Neural progenitor cell (in vitro differentiated cells): ENCODE results near the gene STK32B. TPM values are rescaled to one million over a fixed set of nuclear protein-coding genes. Genes with fewer than 3 reads are reported as not detected.
"Not testable (repeated sequence)": the region's sequence is repeated elsewhere in the genome, so short reads cannot be mapped to it uniquely, and the experiment has no call there.

Experiments
- DNase-seq: peaks from one replicate; pipeline ENCODE4 v3.0.0-alpha.2; 2016; ENCODE audit warnings: low spot score
- H2AFZ ChIP-seq: fragments of 200-600 bp; sonication (generic); replicated peaks from 2 replicates; pipeline ENCODE4 v1.6.1; 2016; ENCODE audit warnings: antibody characterized with exemption
- H3F3A ChIP-seq: fragments of 200-600 bp; sonication (generic); 2 replicates; pipeline ENCODE4 v1.6.1; 2016; ENCODE audit warnings: antibody characterized with exemption, low read depth
- H3K27ac ChIP-seq: fragments of 200-600 bp; sonication (generic); 2 replicates; pipeline ENCODE4 v1.5.1; 2016; ENCODE audit warnings: mild to moderate bottlenecking
- H3K27me3 ChIP-seq: fragments of 200-600 bp; sonication (generic); 2 replicates; pipeline ENCODE4 v1.6.1; 2016; ENCODE audit warnings: mild to moderate bottlenecking, moderate library complexity
- H3K36me3 ChIP-seq: fragments of 200-600 bp; sonication (generic); 2 replicates; pipeline ENCODE4 v1.5.1; 2016
- H3K4me1 ChIP-seq: fragments of 200-600 bp; sonication (generic); 2 replicates; pipeline ENCODE4 v1.6.1; 2016; ENCODE audit warnings: mixed run types
- H3K4me2 ChIP-seq: fragments of 200-600 bp; sonication (generic); 2 replicates; pipeline ENCODE4 v1.6.1; 2016
- H3K4me3 ChIP-seq: fragments of 200-600 bp; sonication (generic); 2 replicates; pipeline ENCODE4 v1.5.1; 2016
- H3K79me2 ChIP-seq: fragments of 200-600 bp; sonication (generic); 2 replicates; pipeline ENCODE4 v1.6.1; 2016; ENCODE audit warnings: low read depth
- H3K9ac ChIP-seq: fragments of 200-600 bp; sonication (generic); 2 replicates; pipeline ENCODE4 v1.6.1; 2016
- H3K9me3 ChIP-seq: fragments of 200-600 bp; sonication (generic); 2 replicates; pipeline ENCODE4 v1.5.1; 2016; ENCODE audit warnings: low read depth
- H4K20me1 ChIP-seq: fragments of 200-600 bp; sonication (generic); 2 replicates; pipeline ENCODE4 v1.6.1; 2016; ENCODE audit warnings: low read depth
- H3K27ac Mint-ChIP-seq: 3 replicates; pipeline ENCODE4 v1.8.0; 2021; ENCODE audit warnings: mixed read lengths
- H3K27me3 Mint-ChIP-seq: 2 replicates; pipeline ENCODE4 v1.8.0; 2022; ENCODE audit warnings: low read depth, mild to moderate bottlenecking, inconsistent platforms, moderate library complexity, mixed read lengths; ENCODE audit not compliant: insufficient read depth
- H3K36me3 Mint-ChIP-seq: 3 replicates; pipeline ENCODE4 v1.8.0; 2021; ENCODE audit warnings: mixed read lengths
- H3K4me1 Mint-ChIP-seq: 3 replicates; pipeline ENCODE4 v1.8.0; 2021; ENCODE audit warnings: mixed read lengths
- H3K4me3 Mint-ChIP-seq: 3 replicates; pipeline ENCODE4 v1.8.0; 2021; ENCODE audit warnings: mild to moderate bottlenecking, moderate library complexity, mixed read lengths
- H3K9me3 Mint-ChIP-seq: 3 replicates; pipeline ENCODE4 v1.8.0; 2020; ENCODE audit warnings: mixed read lengths
- EZH2 ChIP-seq: fragments of 200-600 bp; sonication (generic); IDR thresholded peaks from 2 replicates; pipeline ENCODE4 v1.6.1; 2017; ENCODE audit warnings: antibody characterized with exemption, mild to moderate bottlenecking, moderate library complexity
- EZH2phosphoT487 ChIP-seq: fragments of 200-600 bp; sonication (generic); IDR thresholded peaks from 2 replicates; pipeline ENCODE4 v1.6.1; 2017; ENCODE audit warnings: antibody characterized with exemption
- total RNA-seq: library from RNA; depleted of rRNA; stranded (reverse); fragments of >200 nt; gene quantifications from 2 replicates; pipeline ENCODE4 v1.2.3, GENCODE V29; 2015; ENCODE audit warnings: low replicate concordance
- TF ChIP-seq, protein P1 (sequence below): fragments of 200-600 bp; sonication (generic); IDR thresholded peaks from 2 replicates; pipeline ENCODE4 v1.5.1; 2017; ENCODE audit warnings: antibody characterized with exemption, mild to moderate bottlenecking

Gene STK32B
- total RNA-seq, 1 donor from 2014 or later: 2.5 TPM

DNA sequence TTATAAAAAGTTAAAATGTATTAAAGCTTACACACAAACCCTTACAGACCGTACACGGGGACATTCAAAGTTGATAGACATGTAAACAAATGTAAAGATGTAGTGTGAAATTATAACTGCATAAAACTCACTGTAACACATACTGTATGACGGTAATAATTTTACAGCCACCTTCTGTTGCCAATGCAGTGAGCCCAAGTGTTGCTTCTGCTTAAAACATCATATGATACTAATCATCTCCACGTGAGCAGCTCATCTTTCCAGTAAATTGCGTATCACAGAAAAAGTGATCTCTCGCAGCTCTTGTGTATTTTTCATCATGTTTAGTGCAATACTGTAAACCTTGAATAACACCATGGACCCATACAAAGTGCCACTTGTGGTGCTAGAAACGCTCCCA lies 233.2 kb downstream of the STK32B start:
- Mint-ChIP-seq H3K27me3 (no peaks in the 10 kb centered on the region), H3K9me3 (no peaks in the 10 kb centered on the region), H3K27ac (no peak overlapping the region), H3K36me3 (no peaks in the 10 kb centered on the region), H3K4me3 (no peak overlapping the region), H3K4me1 (peaks cover 3% of the 10 kb centered on the region)
- Histone ChIP-seq H3K4me3 (no peak overlapping the region), H3K27me3 (no peaks in the 10 kb centered on the region), H3K27ac (no peak overlapping the region), H3K9me3 (no peaks in the 10 kb centered on the region), H3K36me3 (no peaks in the 10 kb centered on the region), H2AFZ (no peak overlapping the region), H3K9ac (no peak overlapping the region), H3K4me1 (no peaks in the 10 kb centered on the region), H3K4me2 (no peak overlapping the region), H3F3A (no peaks in the 10 kb centered on the region), H4K20me1 (no peaks in the 10 kb centered on the region), H3K79me2 (no peaks in the 10 kb centered on the region)
- no peak for DNase-seq
- TF ChIP-seq EZH2phosphoT487: no peak
- TF ChIP-seq, protein P1, sequence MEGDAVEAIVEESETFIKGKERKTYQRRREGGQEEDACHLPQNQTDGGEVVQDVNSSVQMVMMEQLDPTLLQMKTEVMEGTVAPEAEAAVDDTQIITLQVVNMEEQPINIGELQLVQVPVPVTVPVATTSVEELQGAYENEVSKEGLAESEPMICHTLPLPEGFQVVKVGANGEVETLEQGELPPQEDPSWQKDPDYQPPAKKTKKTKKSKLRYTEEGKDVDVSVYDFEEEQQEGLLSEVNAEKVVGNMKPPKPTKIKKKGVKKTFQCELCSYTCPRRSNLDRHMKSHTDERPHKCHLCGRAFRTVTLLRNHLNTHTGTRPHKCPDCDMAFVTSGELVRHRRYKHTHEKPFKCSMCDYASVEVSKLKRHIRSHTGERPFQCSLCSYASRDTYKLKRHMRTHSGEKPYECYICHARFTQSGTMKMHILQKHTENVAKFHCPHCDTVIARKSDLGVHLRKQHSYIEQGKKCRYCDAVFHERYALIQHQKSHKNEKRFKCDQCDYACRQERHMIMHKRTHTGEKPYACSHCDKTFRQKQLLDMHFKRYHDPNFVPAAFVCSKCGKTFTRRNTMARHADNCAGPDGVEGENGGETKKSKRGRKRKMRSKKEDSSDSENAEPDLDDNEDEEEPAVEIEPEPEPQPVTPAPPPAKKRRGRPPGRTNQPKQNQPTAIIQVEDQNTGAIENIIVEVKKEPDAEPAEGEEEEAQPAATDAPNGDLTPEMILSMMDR: no peak
- no peak for TF ChIP-seq EZH2

DNA sequence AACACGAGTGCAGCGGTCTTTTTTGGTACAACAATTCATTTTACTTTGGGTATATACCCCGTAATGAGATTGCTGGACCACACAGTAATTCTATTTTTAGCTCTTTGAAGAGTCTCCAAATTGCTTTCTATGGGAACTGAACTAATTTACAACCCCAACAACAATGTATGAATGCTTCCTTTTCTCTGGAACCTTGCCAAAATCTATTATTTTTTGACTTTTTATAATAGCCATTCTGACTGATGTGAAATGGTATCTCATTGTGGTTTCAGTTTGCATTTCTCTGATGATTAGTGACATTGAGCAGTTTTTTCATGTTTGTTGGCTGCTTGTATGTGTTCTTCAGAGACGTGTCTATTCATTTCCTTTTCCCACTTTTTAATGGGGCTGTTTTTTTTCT lies 240.8 kb downstream of the STK32B start:
- H3F3A ChIP-seq: no peaks in the 10 kb centered on the region
- DNase-seq: no peak
- H3K9me3 Mint-ChIP-seq: peaks cover 3% of the 10 kb centered on the region
- no peaks in the 10 kb centered on the region for H3K27me3 ChIP-seq
- H3K9ac ChIP-seq: no peak overlapping the region
- H4K20me1 ChIP-seq: no peaks in the 10 kb centered on the region
- no peaks in the 10 kb centered on the region for H3K36me3 ChIP-seq
- H3K4me1 ChIP-seq: no peaks in the 10 kb centered on the region
- H3K4me3 Mint-ChIP-seq: no peak overlapping the region
- no peaks in the 10 kb centered on the region for H3K9me3 ChIP-seq
- no peaks in the 10 kb centered on the region for H3K36me3 Mint-ChIP-seq
- TF ChIP-seq EZH2phosphoT487 (no peak), EZH2 (no peak)
- TF ChIP-seq, protein P1: no peak
- no peak overlapping the region for H3K27ac ChIP-seq
- no peaks in the 10 kb centered on the region for H3K4me1 Mint-ChIP-seq
- H3K27ac Mint-ChIP-seq: no peak overlapping the region
- no peaks in the 10 kb centered on the region for H3K79me2 ChIP-seq
- no peaks in the 10 kb centered on the region for H3K27me3 Mint-ChIP-seq
- no peak overlapping the region for H2AFZ ChIP-seq
- H3K4me2 ChIP-seq: no peak overlapping the region
- H3K4me3 ChIP-seq: no peak overlapping the region

DNA sequence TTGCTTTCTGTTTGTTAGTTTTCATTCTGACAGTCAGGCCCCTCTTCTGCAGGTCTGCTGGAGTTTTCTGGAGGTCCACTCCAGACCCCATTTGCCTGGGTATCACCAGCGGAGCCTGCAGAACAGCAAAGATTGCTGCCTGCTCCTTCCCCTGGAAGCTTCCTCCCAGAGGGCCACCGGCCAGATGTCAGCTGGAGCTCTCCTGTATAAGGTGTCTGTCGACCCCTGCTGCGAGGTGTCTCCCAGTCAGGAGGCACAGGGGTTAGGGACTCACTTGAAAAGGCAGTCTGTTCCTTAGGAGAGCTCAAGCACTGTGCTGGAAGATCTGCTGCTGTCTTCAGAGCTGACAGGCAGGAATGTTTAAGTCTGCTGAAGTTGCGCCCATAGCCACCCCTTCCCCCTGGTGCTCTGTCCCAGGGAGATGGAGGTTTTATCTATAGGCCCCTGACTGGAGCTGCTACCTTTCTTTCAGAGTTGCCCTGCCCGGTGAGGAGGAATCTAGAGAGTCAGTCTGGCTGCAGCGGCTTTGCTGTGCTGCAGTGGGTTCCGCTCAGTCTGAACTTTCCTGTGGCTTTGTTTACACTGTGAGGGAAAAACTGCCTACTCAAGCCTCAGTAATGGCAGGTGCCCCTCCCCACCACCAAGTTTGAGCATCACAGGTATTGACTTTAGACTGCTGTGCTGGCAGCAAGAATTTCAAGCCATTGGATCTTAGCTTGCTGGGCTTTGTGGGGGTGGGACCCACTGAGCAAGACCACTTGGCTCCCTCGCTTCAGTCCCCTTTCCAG lies 246.9 kb downstream of the STK32B start:
- H3K79me2 ChIP-seq, H3K36me3 ChIP-seq, H3F3A ChIP-seq, H3K4me1 ChIP-seq, H3K27ac ChIP-seq, H3K9me3 ChIP-seq, H4K20me1 ChIP-seq, H2AFZ ChIP-seq, H3K4me1 Mint-ChIP-seq, H3K27me3 Mint-ChIP-seq, H3K27ac Mint-ChIP-seq, H3K9me3 Mint-ChIP-seq, H3K4me3 ChIP-seq, H3K36me3 Mint-ChIP-seq, H3K4me3 Mint-ChIP-seq, DNase-seq, H3K9ac ChIP-seq, H3K4me2 ChIP-seq, H3K27me3 ChIP-seq: not testable (repeated sequence)

DNA sequence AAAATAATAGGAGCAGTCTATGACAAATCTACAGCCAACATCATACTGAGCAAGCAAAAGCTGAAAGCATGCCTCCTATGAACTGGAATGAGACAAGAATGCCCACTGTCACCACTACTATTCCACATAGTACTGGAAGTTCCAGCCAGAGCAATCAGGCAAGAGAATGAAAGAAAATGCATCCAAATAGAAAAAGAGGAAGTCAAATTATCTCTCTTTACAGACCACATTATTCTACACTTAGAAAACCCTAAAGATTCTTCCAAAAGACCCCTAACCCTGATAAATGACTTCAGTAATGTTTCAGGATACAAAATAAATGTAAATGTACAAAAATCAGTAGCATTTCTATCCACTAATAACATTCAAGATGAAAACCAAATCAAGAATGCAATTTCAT lies 249.0 kb downstream of the STK32B start:
- no peaks in the 10 kb centered on the region for H3K9me3 Mint-ChIP-seq
- H3K36me3 Mint-ChIP-seq: no peaks in the 10 kb centered on the region
- Histone ChIP-seq H3F3A (no peaks in the 10 kb centered on the region), H2AFZ (no peak overlapping the region), H3K27me3 (no peaks in the 10 kb centered on the region), H3K9ac (no peak overlapping the region), H3K9me3 (no peaks in the 10 kb centered on the region), H3K4me3 (no peak overlapping the region), H3K4me2 (no peak overlapping the region), H3K4me1 (no peaks in the 10 kb centered on the region), H3K36me3 (no peaks in the 10 kb centered on the region), H4K20me1 (no peaks in the 10 kb centered on the region), H3K79me2 (no peaks in the 10 kb centered on the region), H3K27ac (no peak overlapping the region)
- DNase-seq: no peak
- no peaks in the 10 kb centered on the region for H3K4me1 Mint-ChIP-seq
- H3K4me3 Mint-ChIP-seq: no peak overlapping the region
- no peak overlapping the region for H3K27ac Mint-ChIP-seq
- TF ChIP-seq EZH2phosphoT487 (no peak), EZH2 (no peak)
- TF ChIP-seq, protein P1: no peak
- H3K27me3 Mint-ChIP-seq: peaks cover 2% of the 10 kb centered on the region
